Stimulated activated CD4-positive, alpha-beta T cell treated with anti-CD3 and anti-CD28 coated beads, Interleukin-1b, Interleukin-23, amount 100 ng/mL, for 24 hours (primary cell): Measurements from ENCODE around the gene PRELID1.

Experiments
- DNase-seq, 4 experiments: peaks; one replicate each; pipeline ENCODE4 v3.0.0-alpha.2; 2020; ENCODE audit warnings: low read depth in 4 of 4, low spot score in 1 of 4

PRELID1 gene

GRCh38 chr5:177355868-177356168 lies 52.2 kb downstream of the PRELID1 start:
- no peak for DNase-seq
